HG02610 (cell line): ENCODE results near the gene TMEM138.

Source experiments
- ATAC-seq: cut with Tn5 transposase; IDR thresholded peaks from one replicate; pipeline ENCODE4 v1.9.1; 2021; ENCODE audit warnings: mild to moderate bottlenecking, moderate library complexity; ENCODE audit not compliant: unreplicated experiment

The TMEM138 gene

GRCh38 chr11:61341706-61342105 lies 20.5 kb upstream of the TMEM138 start:
- no peak for ATAC-seq

- no peak for ATAC-seq
These were observed 19.9 kb upstream of the TMEM138 start for GRCh38 chr11:61342207-61342803.

- ATAC-seq: no peak
These were observed 18.1 kb upstream of the TMEM138 start for GRCh38 chr11:61343792-61344745.

GRCh38 chr11:61345170-61345610 lies 17.0 kb upstream of the TMEM138 start:
- no peak for ATAC-seq

GRCh38 chr11:61345954-61346843 lies 16.0 kb upstream of the TMEM138 start:
- no peak for ATAC-seq

- ATAC-seq: no peak
These were observed 14.2 kb upstream of the TMEM138 start for GRCh38 chr11:61347916-61348461.

- no peak for ATAC-seq
These were observed 12.9 kb upstream of the TMEM138 start for GRCh38 chr11:61349189-61349751.

GRCh38 chr11:61349916-61350315 lies 12.3 kb upstream of the TMEM138 start:
- no peak for ATAC-seq

GRCh38 chr11:61350336-61350735 lies 11.8 kb upstream of the TMEM138 start:
- no peak for ATAC-seq

GRCh38 chr11:61350803-61351202 lies 11.4 kb upstream of the TMEM138 start:
- ATAC-seq: no peak

GRCh38 chr11:61352038-61352437 lies 10.1 kb upstream of the TMEM138 start:
- ATAC-seq: no peak

- no peak for ATAC-seq
These were observed 8.8 kb upstream of the TMEM138 start for GRCh38 chr11:61353131-61354067.

GRCh38 chr11:61354208-61354607 lies 8.0 kb upstream of the TMEM138 start:
- ATAC-seq: no peak

- no peak for ATAC-seq
These were observed 5.5 kb upstream of the TMEM138 start for GRCh38 chr11:61356706-61357105.

- peak; percentile 61 for ATAC-seq
These were observed 4.8 kb upstream of the TMEM138 start for GRCh38 chr11:61357233-61357893.

- no peak for ATAC-seq
These were observed 4.3 kb upstream of the TMEM138 start for GRCh38 chr11:61357894-61358239.

- ATAC-seq: no peak
These were observed 3.6 kb upstream of the TMEM138 start for GRCh38 chr11:61358566-61358965.

GRCh38 chr11:61359516-61359915 lies 2.7 kb upstream of the TMEM138 start:
- ATAC-seq: no peak

- ATAC-seq: no peak
These were observed 885 bp upstream of the TMEM138 start for GRCh38 chr11:61361237-61361740.
